ENCODE measurements around the gene GPR137B.

The GPR137B gene

DNA sequence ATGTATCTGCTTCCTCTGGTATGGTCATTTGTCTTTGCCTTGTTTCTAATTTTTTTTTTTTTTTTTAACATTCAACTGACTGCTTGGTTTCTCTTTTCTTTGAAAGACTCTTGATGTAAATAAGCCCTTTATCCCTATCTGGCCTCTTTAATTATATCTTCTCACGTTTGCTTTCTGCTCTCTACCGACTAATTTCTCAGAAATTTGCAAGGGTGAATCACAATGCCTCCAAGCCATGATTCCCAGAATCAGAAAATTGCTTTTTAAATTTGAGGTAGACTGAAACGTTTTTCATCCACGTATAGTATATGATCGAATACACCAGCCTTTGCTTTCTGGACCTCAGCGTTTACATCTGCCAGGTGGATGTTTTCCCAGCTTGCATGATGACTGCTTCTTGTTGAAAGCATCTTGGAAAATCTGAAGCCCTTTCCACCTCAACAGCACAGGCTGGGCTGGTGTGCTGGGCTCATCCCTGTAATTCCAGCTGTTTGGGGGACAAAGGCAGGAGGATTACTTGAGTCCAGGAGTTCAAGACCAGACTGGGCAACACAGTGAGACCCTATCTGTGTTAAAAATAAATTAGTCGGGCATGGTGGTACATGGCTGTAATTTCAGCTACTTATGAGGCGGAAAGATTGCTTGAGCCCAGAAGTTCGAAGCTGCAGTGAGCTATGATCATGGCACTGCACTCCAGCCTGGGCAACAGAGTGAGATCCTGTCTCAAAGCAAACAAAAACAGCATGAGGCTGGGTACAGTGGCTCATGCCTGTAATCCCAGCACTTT, 35.0 kb upstream of the GPR137B start:
- no peak for ATAC-seq (ENCODE audit: low read depth)
- Mint-ChIP-seq H3K9me3 (no peaks in the 10 kb centered on the region), H3K27me3 (peaks cover 2% of the 10 kb centered on the region), H3K27ac (no peak overlapping the region), H3K4me1 (peaks cover 2% of the 10 kb centered on the region), H3K4me3 (no peak overlapping the region), H3K36me3 (no peaks in the 10 kb centered on the region)
- no peak for DNase-seq (ENCODE audit: low spot score in 2 of 2)

DNA sequence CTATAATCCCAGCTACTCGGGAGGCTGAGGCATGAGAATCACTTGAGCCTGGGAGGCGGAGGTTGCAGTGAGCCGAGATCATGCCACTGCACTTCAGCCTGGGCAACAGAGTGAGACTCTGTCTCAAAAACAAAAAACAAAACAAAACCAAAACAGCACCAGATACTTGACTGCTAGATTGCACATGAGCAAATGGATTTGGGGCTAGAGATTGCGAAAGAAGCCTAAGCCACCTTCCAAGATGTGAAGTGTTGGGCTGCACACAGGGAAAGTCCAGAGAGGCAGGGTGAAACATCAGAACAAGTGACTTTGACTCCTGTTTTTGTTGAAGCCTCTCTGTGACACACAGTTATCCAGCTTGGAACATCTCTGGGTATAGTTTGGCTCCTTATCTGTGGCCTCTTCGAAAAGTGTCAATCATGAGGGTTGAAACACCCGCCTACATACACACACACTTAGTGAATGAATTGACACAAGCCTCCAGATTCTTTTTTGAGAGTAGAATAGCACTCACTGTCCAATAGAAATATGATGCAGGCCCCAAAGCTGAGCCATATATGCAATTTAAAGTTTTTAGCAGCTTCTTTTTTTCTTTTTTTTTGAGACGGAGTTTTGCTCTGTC, 34.2 kb upstream of the GPR137B start:
- DNase-seq (ENCODE audit: low spot score in 2 of 2) (no peak), ATAC-seq (ENCODE audit: low read depth) (no peak)
- H3K36me3 Mint-ChIP-seq: no peaks in the 10 kb centered on the region
- no peak overlapping the region for H3K4me3 Mint-ChIP-seq
- no peak overlapping the region for H3K27ac Mint-ChIP-seq
- H3K4me1 Mint-ChIP-seq: peaks cover 2% of the 10 kb centered on the region
- no peaks in the 10 kb centered on the region for H3K9me3 Mint-ChIP-seq
- H3K27me3 Mint-ChIP-seq: peaks cover 2% of the 10 kb centered on the region

DNA sequence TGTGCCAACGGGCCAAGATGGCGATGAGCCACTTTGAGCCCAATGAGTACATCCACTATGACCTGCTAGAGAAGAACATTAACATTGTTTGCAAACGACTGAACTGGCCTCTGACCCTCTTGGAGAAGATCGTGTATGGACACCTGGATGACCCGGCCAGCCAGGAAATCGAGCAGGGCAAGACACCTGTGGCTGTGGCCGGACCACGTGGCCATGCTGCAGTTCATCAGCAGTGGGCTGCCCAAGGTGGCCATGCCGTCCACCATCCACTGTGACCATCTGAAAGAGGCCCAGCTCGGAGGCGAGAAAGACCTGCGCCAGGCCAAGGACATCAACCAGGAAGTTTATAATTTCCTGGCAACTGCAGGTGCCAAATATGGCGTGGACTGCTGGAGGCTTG, 32.2 kb upstream of the GPR137B start:
- Mint-ChIP-seq H3K36me3 (no peaks in the 10 kb centered on the region), H3K4me3 (no peak overlapping the region)
- ATAC-seq (ENCODE audit: low read depth): no peak

DNA sequence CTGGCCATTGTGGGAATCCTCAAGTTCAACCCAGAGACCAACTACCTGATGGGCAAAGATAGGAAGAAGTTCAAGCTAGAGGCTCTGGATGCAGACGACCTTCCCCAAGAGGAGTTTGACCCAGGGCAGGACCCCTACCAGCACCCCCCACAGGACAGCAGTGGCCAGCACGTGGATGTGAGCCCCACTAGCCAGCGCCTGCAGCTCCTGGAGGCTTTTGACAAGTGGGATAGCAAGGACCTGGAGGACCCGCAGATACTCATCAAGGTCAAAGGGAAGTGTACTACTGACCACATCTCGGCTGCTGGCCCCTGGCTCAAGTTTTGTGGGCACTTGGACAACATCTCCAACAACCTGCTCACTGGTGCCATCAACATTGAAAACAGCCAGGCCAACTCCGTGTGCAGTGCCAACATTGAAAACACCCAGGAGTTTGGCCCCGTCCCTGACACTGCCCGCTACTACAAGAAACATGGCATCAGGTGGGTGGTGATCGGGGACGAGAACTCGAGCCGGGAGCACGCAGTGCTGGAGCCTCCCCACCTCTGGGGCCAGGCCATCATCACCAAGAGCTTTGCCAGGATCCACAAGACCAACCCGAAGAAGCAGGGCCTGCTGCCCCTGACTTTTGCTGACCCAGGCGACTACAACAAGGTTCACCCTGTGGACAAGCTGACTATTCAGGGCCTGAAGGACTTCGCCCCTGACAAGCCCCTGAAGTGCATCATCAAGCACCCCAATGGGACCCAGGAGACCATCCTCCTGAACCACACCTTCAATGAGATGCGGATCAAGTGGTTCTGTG, 30.6 kb upstream of the GPR137B start:
- Mint-ChIP-seq H3K4me3 (no peak overlapping the region), H3K4me1 (no peaks in the 10 kb centered on the region), H3K27me3 (peaks cover 2% of the 10 kb centered on the region), H3K9me3 (no peaks in the 10 kb centered on the region), H3K27ac (no peak overlapping the region), H3K36me3 (no peaks in the 10 kb centered on the region)
- DNase-seq (ENCODE audit: low spot score in 2 of 2) (no peak), ATAC-seq (ENCODE audit: low read depth) (no peak)

More for the DNA sequence above, 32.2 kb upstream of the GPR137B start:
- Mint-ChIP-seq H3K27ac (no peak overlapping the region), H3K4me1 (no peaks in the 10 kb centered on the region), H3K9me3 (no peaks in the 10 kb centered on the region), H3K27me3 (peaks cover 2% of the 10 kb centered on the region)
- no peak for DNase-seq (ENCODE audit: low spot score in 2 of 2)

DNA sequence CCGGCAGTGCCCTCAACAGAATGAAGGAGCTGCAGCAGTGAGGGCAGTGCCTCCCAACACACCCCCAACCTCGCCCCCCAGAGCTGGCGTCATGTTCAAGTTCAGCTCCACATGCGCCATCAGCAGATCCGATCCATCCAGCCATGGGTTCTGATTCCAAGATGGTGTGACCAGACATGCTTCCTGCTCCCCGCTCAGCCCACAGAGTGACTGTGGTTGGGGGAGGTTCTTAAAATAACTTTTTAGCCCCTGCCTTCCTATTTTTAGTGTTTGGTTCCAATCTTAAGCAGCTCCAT, 30.1 kb upstream of the GPR137B start:
- ATAC-seq (ENCODE audit: low read depth): no peak
- Mint-ChIP-seq H3K27ac (no peak overlapping the region), H3K9me3 (no peaks in the 10 kb centered on the region), H3K4me3 (no peak overlapping the region), H3K36me3 (no peaks in the 10 kb centered on the region), H3K27me3 (peaks cover 2% of the 10 kb centered on the region), H3K4me1 (no peaks in the 10 kb centered on the region)
- DNase-seq (ENCODE audit: low spot score in 2 of 2): no peak

DNA sequence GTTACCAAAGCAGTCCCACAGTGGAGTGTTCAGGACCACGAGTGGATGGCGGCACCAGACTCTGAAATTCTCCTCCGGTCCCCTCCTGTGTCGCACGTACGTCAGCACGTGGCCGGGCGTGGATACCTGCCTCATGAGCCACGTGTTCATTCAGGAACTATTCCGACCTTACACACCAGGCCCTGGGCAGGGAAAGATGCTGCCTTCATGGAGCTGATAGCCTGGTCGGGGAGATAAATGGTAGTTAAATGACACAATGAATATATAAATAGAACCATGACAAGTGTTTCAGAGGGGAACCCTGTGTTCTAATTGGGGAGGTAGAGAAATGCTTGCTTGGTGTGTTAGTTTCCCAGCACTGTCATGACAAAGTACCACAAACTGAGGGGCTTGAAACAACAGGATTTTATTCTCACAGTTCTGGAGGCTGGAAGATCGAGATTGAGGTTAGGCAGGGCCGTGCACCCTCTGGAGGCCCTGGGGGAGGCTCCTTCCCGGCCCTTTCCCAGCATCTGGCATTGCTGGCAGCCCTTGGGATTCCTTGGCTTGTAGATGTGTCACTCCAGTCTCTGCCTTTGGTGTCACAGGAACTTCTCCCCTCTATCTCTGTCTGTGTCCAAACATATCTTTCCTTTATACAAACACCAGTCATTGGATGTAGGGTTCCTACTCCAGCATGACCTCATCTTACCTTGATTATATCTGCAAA, 28.9 kb upstream of the GPR137B start:
- ATAC-seq (ENCODE audit: low read depth): no peak
- no peak for DNase-seq (ENCODE audit: low spot score in 2 of 2)
- Mint-ChIP-seq H3K36me3 (no peaks in the 10 kb centered on the region), H3K4me1 (no peaks in the 10 kb centered on the region), H3K4me3 (no peak overlapping the region), H3K9me3 (no peaks in the 10 kb centered on the region), H3K27me3 (peaks cover 3% of the 10 kb centered on the region), H3K27ac (no peak overlapping the region)

DNA sequence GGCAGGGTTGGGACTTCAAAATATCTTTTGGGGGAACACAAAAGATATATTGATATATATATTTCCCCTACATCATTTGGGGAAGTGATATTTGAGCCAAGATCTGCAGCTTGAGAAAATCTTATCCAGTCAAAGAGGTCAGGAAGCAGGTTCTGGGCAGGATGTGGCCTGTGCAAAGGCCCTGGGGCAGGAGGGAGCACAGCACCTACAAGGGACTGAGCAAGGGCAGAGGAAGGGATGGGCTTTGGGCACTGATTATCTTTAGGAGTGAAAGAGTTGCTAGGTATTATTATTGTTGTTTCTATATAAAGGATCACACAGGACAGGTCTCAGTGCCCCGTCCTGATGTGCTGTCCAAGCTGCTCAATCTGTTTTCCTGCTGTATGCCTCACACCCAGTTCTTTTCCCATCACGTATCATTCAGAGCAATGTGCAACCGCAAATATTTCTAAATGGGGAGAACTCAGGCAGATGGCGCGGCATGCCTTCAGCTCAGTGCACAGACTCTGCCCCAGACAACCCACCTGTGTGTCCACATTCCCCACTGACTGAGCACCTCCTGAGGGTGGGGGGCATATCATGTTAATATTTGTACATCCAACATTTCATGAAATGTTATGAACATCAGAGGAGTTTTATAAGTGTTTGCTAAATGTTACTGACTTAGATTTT, 28.1 kb upstream of the GPR137B start:
- no peak for DNase-seq (ENCODE audit: low spot score in 2 of 2)
- Mint-ChIP-seq H3K36me3 (no peaks in the 10 kb centered on the region), H3K4me3 (no peak overlapping the region), H3K27me3 (peaks cover 3% of the 10 kb centered on the region), H3K4me1 (no peaks in the 10 kb centered on the region), H3K27ac (no peak overlapping the region), H3K9me3 (no peaks in the 10 kb centered on the region)
- ATAC-seq (ENCODE audit: low read depth): no peak

DNA sequence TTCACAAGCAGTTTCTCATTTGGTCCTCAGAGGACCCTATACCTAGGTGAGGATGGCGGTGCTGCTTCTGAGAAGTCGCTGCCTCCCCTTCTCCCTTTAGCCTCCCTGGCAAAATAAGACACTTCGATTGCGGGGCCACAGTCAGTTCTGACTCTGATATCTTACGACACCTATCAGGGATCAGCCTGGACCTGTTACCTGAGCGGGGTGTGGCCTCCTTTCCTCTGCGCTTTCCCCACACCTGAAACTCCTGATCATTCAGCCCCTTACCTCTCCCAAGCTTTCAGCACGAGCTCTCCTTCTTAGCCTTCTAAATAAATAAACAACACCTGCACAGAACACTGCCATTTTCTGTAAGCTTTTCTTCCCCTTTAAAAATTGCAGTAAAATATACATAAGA, 24.6 kb upstream of the GPR137B start:
- no peak overlapping the region for H3K4me3 Mint-ChIP-seq
- no peak overlapping the region for H3K27ac Mint-ChIP-seq
- DNase-seq (ENCODE audit: low spot score in 2 of 2) (no peak), ATAC-seq (ENCODE audit: low read depth) (no peak)
- H3K9me3 Mint-ChIP-seq: no peaks in the 10 kb centered on the region
- no peaks in the 10 kb centered on the region for H3K36me3 Mint-ChIP-seq
- peaks cover 13% of the 10 kb centered on the region for H3K4me1 Mint-ChIP-seq
- peaks cover 9% of the 10 kb centered on the region for H3K27me3 Mint-ChIP-seq

DNA sequence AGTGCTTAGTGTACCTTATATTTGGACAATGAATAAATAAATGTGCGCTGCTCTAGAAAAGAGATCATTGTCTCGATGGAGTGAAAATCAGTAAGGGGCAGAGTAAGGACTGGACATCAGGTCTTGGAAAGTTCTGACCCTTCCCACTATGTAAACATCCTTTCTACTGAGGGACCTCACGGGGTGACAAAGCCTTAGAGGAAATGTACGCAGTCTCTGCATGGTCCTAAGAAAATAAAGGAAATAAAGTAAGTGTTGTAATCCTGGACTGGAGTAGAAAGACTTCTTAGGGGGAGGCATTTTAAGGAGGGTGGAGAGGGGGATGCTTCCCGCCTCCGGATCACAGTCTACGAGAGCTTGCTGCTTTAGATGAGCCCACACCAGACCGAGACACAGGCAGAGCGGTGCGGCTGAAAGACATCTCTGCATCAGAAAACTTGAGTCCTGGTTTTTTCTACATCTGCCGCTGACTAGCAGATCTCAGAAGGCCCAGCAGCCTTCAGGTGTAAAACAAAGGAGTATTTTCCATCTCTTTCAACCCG, 22.3 kb upstream of the GPR137B start:
- H3K27ac Mint-ChIP-seq: no peak overlapping the region
- no peak for ATAC-seq (ENCODE audit: low read depth)
- H3K4me3 Mint-ChIP-seq: no peak overlapping the region
- H3K4me1 Mint-ChIP-seq: peaks cover 13% of the 10 kb centered on the region
- H3K27me3 Mint-ChIP-seq: peaks cover 16% of the 10 kb centered on the region
- H3K36me3 Mint-ChIP-seq: no peaks in the 10 kb centered on the region
- no peak for DNase-seq (ENCODE audit: low spot score in 2 of 2)
- no peaks in the 10 kb centered on the region for H3K9me3 Mint-ChIP-seq

DNA sequence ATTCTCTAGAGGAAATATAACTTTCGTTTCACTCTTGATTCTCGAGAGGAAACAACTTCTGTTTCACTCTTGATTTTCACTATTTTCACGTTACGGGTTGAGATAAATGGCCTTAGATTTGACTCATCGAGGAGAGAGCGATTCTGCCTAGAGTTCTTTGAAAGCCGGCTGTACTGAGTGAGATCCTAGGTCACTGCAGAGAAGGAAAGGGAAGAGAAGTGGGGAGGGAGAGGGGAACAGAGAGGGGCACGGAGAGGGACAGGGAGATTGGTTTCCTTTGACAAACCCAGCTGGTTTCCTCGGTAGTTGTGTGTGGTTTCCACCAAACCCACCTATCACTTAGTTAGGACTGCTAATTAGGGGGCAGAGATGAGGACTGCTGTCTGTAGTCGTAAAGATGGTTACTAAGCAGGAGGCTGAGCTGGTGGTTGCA, 21.6 kb upstream of the GPR137B start:
- ATAC-seq (ENCODE audit: low read depth) (peak; percentile 8), DNase-seq (ENCODE audit: low spot score in 2 of 2) (no peak)
- H3K9me3 Mint-ChIP-seq: no peaks in the 10 kb centered on the region
- peak overlapping the region; percentile 16 for H3K27ac Mint-ChIP-seq
- peaks cover 13% of the 10 kb centered on the region for H3K4me1 Mint-ChIP-seq
- peaks cover 20% of the 10 kb centered on the region for H3K27me3 Mint-ChIP-seq
- H3K36me3 Mint-ChIP-seq: no peaks in the 10 kb centered on the region
- peak overlapping the region; percentile 85 for H3K4me3 Mint-ChIP-seq

DNA sequence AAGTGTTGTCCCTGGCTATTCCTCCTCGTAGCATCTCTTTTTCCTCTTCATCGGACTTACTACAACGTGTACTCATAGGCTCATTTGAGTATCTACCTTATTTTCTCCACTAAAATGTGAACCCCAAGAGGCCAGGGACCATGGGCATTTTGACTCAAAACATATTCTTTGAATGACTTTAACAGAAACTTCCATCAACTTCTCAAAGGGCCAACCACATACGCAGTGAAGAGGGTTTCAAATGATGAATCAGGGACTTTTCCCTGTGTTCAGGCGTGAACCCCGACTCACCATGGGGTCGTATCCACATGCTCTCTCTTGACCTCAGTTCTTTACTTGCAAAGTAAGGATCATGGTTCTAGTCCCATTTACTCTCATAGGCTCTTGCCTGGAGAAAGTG, 20.2 kb upstream of the GPR137B start:
- DNase-seq (ENCODE audit: low spot score in 2 of 2) (no peak), ATAC-seq (ENCODE audit: low read depth) (no peak)
- H3K9me3 Mint-ChIP-seq: no peaks in the 10 kb centered on the region
- H3K27me3 Mint-ChIP-seq: peaks cover 25% of the 10 kb centered on the region
- no peak overlapping the region for H3K27ac Mint-ChIP-seq
- H3K36me3 Mint-ChIP-seq: no peaks in the 10 kb centered on the region
- no peak overlapping the region for H3K4me3 Mint-ChIP-seq
- peaks cover 13% of the 10 kb centered on the region for H3K4me1 Mint-ChIP-seq

DNA sequence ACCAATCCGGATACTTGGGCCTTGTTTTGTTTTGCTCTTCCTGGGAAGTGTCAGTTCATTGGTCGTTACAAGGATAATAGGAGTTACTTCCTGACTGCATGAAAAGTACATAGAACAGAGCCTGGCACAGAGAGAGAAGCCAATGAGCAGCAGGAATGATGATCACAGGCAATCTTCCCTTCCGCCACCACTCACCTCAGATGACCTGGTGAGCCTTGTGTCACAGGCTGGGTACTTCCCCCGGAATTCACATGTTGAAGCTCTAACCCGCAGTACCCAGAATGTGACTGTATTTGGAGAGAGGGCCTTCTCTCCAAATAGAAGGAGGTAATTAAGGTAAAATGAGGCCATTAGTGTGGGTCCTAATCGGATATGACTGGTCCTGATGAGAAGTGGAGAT, 18.8 kb upstream of the GPR137B start:
- ATAC-seq (ENCODE audit: low read depth) (no peak), DNase-seq (ENCODE audit: low spot score in 2 of 2) (no peak)
- H3K9me3 Mint-ChIP-seq: no peaks in the 10 kb centered on the region
- H3K4me3 Mint-ChIP-seq: no peak overlapping the region
- no peaks in the 10 kb centered on the region for H3K36me3 Mint-ChIP-seq
- H3K27ac Mint-ChIP-seq: no peak overlapping the region
- peaks cover 13% of the 10 kb centered on the region for H3K4me1 Mint-ChIP-seq
- H3K27me3 Mint-ChIP-seq: peaks cover 26% of the 10 kb centered on the region

DNA sequence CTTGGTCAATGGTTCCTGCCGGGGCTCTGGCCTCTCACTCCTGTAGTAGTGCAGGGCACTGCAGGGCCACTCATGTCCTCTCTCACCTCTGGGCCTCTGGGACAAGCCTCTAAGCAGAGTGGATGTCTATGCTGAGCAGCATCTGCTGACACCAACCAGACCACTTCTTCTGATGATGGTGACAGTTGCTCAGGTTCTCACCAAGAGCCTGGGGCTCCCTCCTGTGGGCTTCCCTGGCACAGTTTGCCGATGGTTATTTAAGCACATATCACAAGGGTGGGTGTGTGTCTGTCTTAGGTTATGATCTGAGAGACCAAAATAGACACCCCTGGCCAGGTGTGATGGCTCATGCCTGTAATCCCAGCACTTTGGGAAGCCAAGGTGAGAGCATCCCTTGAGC, 17.4 kb upstream of the GPR137B start:
- H3K36me3 Mint-ChIP-seq: no peaks in the 10 kb centered on the region
- DNase-seq (ENCODE audit: low spot score in 2 of 2) (no peak), ATAC-seq (ENCODE audit: low read depth) (no peak)
- no peak overlapping the region for H3K27ac Mint-ChIP-seq
- H3K4me1 Mint-ChIP-seq: peaks cover 16% of the 10 kb centered on the region
- H3K27me3 Mint-ChIP-seq: peaks cover 29% of the 10 kb centered on the region
- no peaks in the 10 kb centered on the region for H3K9me3 Mint-ChIP-seq
- no peak overlapping the region for H3K4me3 Mint-ChIP-seq
